Measurements from ENCODE around the gene BRIP1.
"Not testable (repeated sequence)": the region's sequence is repeated elsewhere in the genome, so short reads cannot be mapped to it uniquely, and the experiment has no call there.

The BRIP1 gene

GRCh38 chr17:61827649-61828395, 35.5 kb downstream of the BRIP1 start:
- DNase-seq = no peak

GRCh38 chr17:61826866-61827265, 36.5 kb downstream of the BRIP1 start:
- not testable (repeated sequence) for DNase-seq

DNA sequence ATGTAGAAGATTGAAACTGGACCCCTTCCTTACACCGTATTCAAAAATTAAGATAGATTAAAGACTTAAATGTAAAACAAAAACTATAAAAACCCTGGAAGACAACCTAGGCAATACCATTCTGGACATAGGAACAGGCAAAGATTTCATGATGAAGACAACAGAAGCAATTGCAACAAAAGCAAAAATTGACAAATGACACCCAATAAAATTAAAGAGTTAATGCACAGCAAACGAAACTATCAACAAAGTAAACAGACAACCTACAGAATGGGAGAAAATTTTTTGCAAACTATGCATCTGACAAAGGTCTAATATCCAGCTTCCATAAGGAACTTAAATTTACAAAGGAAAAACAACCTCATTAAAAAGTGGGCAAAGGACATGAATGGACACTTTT, 37.1 kb downstream of the BRIP1 start:
- DNase-seq = not testable (repeated sequence)

DNA sequence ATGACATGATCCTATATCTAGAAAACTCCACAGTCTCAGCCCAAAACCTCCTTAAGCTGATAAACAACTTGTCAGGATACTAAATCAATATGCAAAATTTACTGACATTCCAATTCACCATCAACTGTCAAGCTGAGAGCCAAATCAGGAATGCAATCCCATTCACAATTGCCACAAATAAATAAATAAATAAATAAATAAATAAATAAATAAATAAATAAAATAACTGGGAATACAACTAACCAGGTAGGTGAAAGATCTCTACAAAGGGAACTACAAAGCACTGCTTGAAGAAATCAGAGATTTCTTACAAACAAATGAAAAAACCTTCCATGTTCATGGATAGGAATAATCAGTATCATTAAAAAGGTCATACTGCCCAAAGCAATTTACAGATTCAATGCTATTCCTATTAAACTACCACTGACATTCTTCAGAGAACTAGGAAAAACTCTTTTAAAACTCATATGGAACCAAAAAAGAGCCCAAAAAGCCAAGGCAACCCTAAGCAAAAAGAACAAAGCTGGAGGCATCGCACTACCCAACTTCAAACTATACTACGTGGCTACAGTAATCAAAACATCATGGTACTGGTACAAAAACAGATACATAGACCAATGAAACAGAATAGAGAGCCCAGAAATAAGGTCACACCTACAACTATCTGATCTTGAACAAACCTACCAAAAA, 37.7 kb downstream of the BRIP1 start:
- DNase-seq = no peak

DNA sequence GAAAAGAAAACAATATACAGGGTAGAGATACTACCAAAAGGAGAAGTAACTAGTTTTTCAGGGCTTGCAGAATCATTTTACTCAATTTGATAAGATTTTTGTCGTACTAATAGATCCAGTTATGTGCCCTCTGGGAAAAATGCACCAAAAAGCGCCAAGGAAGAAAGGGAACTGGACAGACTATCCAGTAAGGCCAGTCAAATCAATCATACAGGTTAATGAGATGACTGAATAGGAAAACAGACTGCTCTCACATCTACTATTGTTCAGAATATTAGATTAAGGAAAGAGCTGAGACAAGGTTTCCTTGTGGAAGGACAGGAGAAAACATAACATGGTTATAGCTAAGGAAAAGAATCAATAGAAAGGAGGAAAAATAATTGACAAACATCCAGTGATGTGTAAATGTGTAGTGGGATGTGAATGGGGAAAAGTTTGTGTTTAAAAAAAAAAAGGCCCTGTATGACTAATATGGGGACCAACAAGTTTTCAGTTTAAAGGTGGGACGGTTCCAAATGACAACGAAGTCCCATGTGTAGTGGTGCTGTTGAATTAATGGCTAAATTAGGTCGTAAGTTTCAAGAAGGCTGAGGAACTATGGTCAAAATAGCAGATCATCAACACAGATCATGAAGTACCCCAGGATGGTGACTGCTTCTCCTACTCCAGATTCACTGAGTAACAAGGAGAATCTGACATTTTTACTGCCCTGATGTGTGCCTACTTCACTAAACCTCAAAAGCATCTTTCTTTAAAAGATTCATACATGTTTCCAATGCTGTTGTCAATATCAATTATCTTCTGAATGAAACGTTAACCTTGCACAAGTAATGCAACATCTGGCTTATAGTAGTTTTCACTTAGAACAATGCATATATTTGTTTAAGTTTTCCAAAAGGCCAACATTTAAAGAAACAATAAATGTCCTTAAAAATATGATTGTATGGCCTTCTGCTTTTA, 40.7 kb downstream of the BRIP1 start:
- DNase-seq = no peak

- DNase-seq = no peak
These were observed 41.7 kb downstream of the BRIP1 start for GRCh38 chr17:61821655-61822054.

- not testable (repeated sequence) for DNase-seq
These were observed 44.1 kb downstream of the BRIP1 start for GRCh38 chr17:61819265-61819664.

DNA sequence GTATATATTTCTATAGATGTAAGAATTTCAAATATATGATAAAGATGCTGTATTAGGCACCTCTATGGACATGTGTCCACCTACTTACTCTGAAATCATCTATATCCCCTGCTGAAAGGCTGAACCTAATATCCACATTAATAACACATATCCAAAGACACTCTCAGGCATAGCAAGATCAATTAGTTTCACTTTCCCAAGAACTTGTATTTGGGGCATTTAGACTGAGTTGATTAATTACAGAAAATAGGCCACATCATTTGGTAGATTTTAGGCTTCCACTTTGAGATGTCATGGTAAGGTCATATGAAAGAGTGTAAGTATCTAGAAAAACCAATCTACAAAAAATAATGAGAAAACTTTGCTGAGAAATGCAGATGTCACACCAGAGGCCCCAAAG, 45.1 kb downstream of the BRIP1 start:
- no peak for DNase-seq

- DNase-seq = no peak
These were observed 45.9 kb downstream of the BRIP1 start for GRCh38 chr17:61817452-61817851.

- peak in 1 of 5 experiments; percentile 5 for DNase-seq
These were observed 46.8 kb downstream of the BRIP1 start for GRCh38 chr17:61816538-61816937.

- DNase-seq = no peak
These were observed 47.3 kb downstream of the BRIP1 start for GRCh38 chr17:61815863-61816503.

GRCh38 chr17:61814485-61814884, 48.8 kb downstream of the BRIP1 start:
- no peak for DNase-seq

DNA sequence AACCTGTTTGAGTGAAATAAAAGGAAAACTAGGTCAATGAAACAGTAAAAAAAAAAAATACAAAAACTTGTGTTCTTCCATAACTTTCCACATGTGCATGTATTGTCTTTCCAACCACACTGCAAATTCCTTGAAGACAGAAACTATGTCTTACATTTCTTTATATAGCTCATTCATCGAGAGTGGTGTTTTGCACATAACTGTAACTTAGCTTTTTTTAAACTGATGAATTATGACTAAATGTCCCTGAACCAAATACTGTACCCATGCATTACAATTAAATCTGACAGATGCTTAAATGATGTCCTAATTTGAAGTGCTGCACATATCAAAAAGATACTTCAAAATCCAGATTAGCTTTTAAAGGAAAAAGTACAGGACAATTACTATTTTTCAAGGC, 50.1 kb downstream of the BRIP1 start:
- DNase-seq = no peak

DNA sequence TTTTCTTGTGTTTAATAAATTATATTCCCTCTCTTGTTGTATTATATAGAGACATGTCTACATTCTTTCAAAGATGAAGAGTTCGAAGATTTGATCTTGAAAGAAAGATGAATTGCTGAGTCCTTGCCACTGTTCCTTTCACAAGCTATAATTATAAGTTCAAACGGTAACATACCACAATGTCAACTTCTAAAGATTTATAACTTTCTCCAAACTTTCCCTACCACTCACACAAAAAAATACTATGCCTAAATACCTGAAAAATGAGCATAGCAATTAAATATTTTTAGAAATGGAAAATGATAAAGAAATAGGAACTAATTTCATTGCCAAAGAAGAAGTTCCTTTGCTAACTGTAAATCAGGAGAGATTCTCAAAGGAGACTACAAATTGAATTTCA, 50.6 kb downstream of the BRIP1 start:
- no peak for DNase-seq

DNA sequence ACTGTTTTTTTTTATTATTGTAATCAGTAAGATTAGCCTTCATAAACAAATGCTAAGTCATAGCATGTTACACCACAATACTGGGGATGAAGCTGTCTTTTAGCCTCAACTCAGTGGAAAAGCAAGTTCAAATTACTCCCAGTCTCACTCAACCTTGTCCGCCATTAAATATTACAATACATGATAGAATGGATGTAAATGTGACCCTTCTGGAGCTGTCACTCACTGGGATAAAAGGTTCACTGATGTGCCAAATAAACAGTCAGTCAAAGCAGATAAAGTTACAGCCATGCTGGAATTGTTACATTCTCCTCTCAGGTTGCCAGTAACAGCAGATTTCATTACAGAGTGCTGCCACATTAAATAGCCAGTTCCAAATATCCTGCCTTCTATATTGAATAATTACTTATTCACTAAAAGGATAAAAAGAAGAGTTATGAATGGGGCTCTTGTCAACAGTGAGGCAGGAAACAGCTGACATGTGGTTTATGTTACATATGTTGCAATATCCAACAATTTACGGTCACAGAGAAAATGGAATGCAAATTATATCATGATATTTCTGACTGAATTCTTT, 53.4 kb downstream of the BRIP1 start:
- DNase-seq = peak in 1 of 5 experiments; percentile 26

DNA sequence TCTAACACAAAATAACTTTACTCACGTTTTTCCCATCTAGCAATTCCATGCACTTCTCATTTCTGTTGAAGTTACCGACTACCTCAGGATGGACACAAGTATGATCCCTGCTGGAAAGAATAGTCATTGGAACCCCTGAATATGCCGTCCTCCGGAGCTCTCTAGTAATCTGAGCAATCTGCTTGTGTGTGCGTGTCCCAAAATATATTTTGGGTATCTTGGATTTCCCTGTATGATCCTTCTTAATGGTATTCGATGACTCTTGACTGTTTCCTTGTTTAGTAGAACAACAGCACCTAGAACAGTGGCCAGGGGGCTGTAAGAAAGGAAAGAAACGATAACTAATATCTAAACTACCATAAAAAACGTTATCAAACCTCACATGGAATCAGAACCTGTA, 54.9 kb downstream of the BRIP1 start:
- DNase-seq = no peak

GRCh38 chr17:61806936-61807335, 56.4 kb downstream of the BRIP1 start:
- no peak for DNase-seq

DNA sequence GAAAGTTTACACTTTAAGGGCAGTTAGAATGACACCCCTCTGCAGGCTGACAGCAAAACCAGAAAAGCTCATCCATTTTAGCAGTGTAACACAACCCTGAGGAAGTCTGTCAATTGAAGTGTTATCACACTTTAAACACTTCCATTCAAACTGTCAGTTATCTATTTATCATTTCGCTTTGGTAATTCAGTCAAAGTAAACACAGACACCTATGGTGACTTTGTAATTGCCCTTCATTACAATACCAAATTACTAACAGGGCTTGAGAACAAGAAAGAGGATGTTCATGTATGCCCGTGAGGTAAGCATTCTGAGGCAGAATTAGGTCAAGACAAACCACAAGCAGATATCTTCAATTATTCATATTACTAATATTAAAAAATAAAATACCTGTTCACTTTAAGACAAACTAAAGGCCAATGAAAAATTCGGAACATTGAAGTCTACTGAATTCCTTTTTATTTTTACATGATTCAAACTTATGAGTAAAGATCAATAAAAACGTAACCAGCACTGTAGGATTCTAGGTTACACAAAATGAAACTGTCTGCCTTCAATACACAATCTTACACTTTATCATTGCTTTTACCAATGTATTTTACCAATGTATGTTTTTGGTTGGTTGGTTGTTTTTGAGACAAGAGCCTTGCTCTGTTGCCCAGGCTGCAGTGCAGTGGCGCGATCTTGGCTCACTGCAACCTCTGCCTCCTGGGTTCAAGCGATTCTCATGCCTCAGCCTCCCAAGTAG, 57.1 kb downstream of the BRIP1 start:
- peak in 1 of 5 experiments; percentile 40 for DNase-seq

GRCh38 chr17:61805399-61805798, 57.9 kb downstream of the BRIP1 start:
- no peak for DNase-seq

GRCh38 chr17:61803796-61804195, 59.5 kb downstream of the BRIP1 start:
- no peak for DNase-seq

DNA sequence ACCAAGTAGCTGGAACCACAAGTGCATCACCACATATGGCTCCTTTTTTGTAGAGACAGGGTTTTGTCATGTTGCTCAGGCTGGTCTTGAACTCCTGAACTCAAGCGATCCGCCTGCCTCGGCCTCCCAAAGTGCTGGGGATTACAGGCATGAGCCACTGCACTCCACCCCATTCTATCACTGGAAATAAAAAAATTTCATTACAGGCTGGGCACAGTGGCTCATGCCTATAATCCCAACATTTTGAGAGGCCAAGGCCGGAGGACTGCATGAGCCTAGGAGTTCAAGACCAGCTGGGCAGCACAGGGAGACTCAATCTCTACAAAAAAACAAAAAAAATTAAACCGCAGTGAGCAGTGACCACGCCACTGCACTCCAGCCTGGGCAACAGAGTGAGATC, 60.1 kb downstream of the BRIP1 start:
- DNase-seq = no peak

Data from T-helper 2 cell (primary cell).